Endothelial cell (in vitro differentiated cells): ENCODE data around the gene STX16. TPM values are rescaled to one million over a fixed set of nuclear protein-coding genes. Genes with fewer than 3 reads are reported as not detected.

Source experiments
- DNase-seq: peaks from one replicate; pipeline ENCODE4 v3.0.0; 2021; ENCODE audit warnings: low spot score
- H3K27ac Mint-ChIP-seq: one replicate; pipeline ENCODE4 v1.8.0; 2021; ENCODE audit warnings: mixed read lengths, inconsistent platforms; ENCODE audit not compliant: unreplicated experiment
- H3K27me3 Mint-ChIP-seq: one replicate; pipeline ENCODE4 v1.8.0; 2021; ENCODE audit warnings: mild to moderate bottlenecking, moderate library complexity, mixed read lengths, inconsistent platforms; ENCODE audit not compliant: unreplicated experiment
- H3K36me3 Mint-ChIP-seq: one replicate; pipeline ENCODE4 v1.8.0; 2021; ENCODE audit warnings: mild to moderate bottlenecking, low read depth, mixed read lengths, inconsistent platforms; ENCODE audit not compliant: unreplicated experiment
- H3K4me1 Mint-ChIP-seq: one replicate; pipeline ENCODE4 v1.8.0; 2021; ENCODE audit warnings: mild to moderate bottlenecking, mixed read lengths, inconsistent platforms; ENCODE audit not compliant: unreplicated experiment
- H3K4me3 Mint-ChIP-seq: one replicate; pipeline ENCODE4 v1.8.0; 2021; ENCODE audit warnings: mild to moderate bottlenecking, mixed read lengths, inconsistent platforms; ENCODE audit not compliant: unreplicated experiment
- H3K9me3 Mint-ChIP-seq: one replicate; pipeline ENCODE4 v1.8.0; 2021; ENCODE audit warnings: mixed read lengths, inconsistent platforms; ENCODE audit not compliant: unreplicated experiment
- total RNA-seq: library from RNA; stranded (reverse); fragmentation: NEBNext Ultra II Directional; extraction: Animal tissue kit (Norgen Biotek cat#: 25700); gene quantifications from one replicate; pipeline ENCODE4 v1.2.1, GENCODE V29; 2021; ENCODE audit not compliant: unreplicated experiment
- TF ChIP-seq, protein P1 (sequence below): fragments of 200-600 bp; sonication (generic); IDR thresholded peaks from one replicate; pipeline ENCODE4 v1.5.0; 2021; ENCODE audit warnings: antibody characterized with exemption; ENCODE audit not compliant: unreplicated experiment

Gene STX16
- total RNA-seq, 1 donor from 2014 or later = 77.9 TPM

DNA sequence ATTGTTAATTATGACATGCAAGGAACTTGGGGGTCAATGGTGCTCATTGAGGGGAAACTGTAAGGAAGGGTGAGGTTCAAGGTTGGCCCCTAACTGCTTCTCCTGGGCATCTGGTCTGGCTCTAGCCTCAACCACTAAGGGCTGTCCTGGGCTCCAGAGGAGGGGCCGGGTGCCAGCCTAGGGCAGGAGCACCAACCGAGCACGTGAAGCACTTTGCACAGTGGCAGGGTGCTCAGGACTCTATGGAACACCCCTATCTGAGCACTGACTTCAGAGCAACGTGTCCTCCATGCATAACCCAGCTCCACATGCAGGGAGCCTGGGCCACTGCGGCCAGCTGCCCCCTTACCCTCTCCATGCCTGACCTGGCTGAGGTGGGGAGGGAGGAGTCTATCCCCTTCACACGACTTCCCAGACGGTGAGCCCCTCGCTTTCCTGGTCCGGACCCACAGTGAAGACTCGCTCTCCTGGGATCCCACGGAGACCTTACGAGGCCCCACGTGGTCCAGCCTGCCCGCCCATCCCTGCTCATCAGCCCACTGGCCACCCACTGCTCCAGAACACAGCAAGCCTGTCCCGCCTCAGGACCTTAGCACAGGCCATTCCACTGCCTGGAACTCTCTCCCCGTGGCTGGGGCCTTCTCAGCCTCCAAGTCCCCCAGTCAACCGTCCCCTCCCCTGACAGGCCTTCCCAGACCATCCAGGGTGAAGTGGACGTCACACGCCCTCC is 40.8 kb upstream of the STX16 start:
- Mint-ChIP-seq H3K9me3 (no peaks in the 10 kb centered on the region), H3K4me3 (no peak overlapping the region), H3K36me3 (no peaks in the 10 kb centered on the region), H3K4me1 (peaks cover 5% of the 10 kb centered on the region), H3K27ac (no peak overlapping the region), H3K27me3 (peaks cover 6% of the 10 kb centered on the region)
- no peak for DNase-seq
- TF ChIP-seq, protein P1, sequence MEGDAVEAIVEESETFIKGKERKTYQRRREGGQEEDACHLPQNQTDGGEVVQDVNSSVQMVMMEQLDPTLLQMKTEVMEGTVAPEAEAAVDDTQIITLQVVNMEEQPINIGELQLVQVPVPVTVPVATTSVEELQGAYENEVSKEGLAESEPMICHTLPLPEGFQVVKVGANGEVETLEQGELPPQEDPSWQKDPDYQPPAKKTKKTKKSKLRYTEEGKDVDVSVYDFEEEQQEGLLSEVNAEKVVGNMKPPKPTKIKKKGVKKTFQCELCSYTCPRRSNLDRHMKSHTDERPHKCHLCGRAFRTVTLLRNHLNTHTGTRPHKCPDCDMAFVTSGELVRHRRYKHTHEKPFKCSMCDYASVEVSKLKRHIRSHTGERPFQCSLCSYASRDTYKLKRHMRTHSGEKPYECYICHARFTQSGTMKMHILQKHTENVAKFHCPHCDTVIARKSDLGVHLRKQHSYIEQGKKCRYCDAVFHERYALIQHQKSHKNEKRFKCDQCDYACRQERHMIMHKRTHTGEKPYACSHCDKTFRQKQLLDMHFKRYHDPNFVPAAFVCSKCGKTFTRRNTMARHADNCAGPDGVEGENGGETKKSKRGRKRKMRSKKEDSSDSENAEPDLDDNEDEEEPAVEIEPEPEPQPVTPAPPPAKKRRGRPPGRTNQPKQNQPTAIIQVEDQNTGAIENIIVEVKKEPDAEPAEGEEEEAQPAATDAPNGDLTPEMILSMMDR = no peak

DNA sequence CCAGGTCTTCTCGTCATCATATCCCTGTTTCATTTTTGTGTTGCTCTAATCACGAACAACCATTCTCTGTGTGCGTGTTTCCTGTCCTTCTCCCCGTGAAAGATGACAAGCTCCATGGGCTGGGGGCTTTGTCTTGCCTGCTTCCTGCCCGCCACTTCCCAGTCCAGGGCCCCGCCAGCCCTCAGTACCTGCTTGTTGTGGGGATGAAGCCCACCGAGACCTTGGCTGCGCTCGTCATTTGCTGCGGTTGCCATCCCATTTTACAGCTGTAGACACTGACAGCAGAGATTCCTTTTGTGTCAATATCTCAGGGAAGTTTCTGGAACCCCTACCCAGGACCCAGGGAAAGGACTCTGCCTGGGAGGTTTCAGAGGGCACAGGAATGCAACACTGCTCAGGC is 40.3 kb upstream of the STX16 start:
- Mint-ChIP-seq H3K4me1 (peaks cover 9% of the 10 kb centered on the region), H3K4me3 (no peak overlapping the region), H3K9me3 (no peaks in the 10 kb centered on the region), H3K27me3 (peaks cover 6% of the 10 kb centered on the region), H3K27ac (no peak overlapping the region), H3K36me3 (no peaks in the 10 kb centered on the region)
- TF ChIP-seq, protein P1 = no peak
- DNase-seq = no peak

DNA sequence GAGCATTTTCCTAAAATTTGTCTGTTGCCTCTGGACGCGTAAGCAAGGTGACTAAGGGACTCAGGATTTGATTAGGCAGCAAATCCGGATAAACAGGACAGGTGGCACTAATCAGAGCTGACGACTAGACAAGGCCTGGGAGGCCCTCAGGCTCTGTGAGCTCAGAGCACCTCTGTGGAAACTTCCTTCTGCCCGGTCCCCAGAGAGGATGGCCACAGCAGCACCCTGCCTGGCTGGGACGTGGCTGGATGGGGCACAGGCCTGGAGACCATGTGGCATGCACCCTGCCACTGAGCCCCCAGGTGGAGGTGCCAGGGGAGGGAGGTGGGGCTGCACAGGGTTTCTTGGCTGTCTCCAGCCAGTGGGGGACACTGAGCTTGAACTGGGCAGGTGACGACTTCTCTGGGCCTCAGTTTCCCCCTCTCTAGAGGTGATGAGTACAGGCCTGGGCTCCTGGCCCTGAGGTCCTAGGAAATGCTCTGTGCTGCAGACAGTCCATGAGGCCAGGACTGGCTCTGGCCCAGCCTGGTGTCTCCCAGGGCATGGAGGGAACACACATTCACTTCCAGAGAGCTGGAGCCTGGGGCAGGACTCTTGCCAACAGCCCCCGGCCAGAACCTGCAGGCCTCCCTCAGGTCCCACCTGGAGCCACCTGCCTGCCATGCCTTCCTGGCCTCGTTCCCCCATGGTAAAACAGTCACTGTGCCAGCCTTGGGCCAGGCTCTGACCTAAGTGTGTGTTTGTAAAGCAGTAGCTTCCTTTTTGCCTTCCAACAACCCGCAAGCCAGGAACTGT is 39.6 kb upstream of the STX16 start:
- TF ChIP-seq, protein P1 = no peak
- DNase-seq = no peak
- H3K27me3 Mint-ChIP-seq = peaks cover 6% of the 10 kb centered on the region
- no peak overlapping the region for H3K4me3 Mint-ChIP-seq
- no peaks in the 10 kb centered on the region for H3K9me3 Mint-ChIP-seq
- H3K27ac Mint-ChIP-seq = no peak overlapping the region
- peaks cover 9% of the 10 kb centered on the region for H3K4me1 Mint-ChIP-seq
- H3K36me3 Mint-ChIP-seq = no peaks in the 10 kb centered on the region

DNA sequence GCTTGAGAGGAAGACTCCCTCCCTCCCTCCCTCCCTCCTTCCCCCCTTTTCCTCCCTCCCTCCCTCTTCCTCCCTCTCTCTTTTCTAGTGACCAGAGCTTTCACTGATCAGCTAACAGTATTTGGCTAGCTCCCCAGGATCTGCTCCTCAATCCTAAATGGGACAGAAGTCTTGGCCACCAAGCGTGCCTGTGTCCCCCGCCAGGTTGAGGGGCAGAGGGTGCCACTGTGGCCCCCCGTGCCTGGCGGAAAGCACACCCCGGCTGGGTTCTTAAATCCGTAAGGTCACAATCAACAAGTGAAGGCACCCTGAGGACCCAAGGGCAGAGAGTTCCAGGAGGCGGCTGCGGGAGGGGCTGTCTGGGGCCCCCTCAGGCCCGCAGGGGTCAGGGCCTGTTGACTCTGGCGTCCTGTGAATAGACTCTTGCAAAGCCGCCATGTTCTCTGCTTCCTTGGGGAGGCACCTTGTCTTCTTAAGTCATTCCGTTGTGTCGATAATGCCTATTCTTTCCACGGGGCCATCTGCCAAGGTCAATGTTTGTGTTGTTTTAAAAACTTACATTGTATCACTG is 38.9 kb upstream of the STX16 start:
- TF ChIP-seq, protein P1 = no peak
- no peaks in the 10 kb centered on the region for H3K36me3 Mint-ChIP-seq
- H3K27ac Mint-ChIP-seq = no peak overlapping the region
- no peaks in the 10 kb centered on the region for H3K9me3 Mint-ChIP-seq
- H3K4me3 Mint-ChIP-seq = no peak overlapping the region
- H3K4me1 Mint-ChIP-seq = peaks cover 9% of the 10 kb centered on the region
- DNase-seq = no peak
- peaks cover 6% of the 10 kb centered on the region for H3K27me3 Mint-ChIP-seq
